GM21737 (cell line): ENCODE measurements around the gene PNKP.

Experiments used
- ATAC-seq: cut with Tn5 transposase; IDR thresholded peaks from one replicate; pipeline ENCODE4 v1.9.1; 2021; ENCODE audit warnings: mild to moderate bottlenecking, moderate library complexity; ENCODE audit not compliant: unreplicated experiment

Gene PNKP

DNA sequence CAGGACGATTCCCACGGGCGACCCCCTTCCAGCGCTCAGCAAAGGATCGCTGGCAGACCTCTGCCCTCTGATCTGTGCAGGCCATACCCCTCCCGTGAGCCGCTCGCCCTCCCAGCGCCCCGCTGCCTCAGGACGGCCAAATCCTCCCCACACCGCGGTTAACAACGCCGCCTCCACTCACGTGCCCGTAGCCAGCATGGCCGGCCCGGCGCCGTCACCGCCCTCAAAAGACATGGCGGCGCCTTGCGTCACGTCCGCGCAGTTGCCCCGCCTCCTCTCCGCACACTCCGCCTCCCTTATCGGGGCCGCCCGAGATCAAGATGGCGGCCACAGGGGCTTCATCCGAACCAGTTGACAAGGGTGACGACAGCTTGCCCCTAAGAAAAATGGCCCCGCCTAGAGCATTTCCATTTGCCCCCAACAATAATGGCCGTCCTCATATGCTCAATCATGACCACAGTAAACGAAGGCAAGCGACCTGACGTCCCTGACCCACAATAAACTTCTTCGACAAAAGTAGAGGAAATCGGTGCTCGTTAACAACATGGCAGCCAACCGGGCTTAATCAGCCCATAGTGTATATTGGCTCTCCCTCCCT, 9.1 kb upstream of the PNKP start:
- peak; percentile 40 for ATAC-seq

DNA sequence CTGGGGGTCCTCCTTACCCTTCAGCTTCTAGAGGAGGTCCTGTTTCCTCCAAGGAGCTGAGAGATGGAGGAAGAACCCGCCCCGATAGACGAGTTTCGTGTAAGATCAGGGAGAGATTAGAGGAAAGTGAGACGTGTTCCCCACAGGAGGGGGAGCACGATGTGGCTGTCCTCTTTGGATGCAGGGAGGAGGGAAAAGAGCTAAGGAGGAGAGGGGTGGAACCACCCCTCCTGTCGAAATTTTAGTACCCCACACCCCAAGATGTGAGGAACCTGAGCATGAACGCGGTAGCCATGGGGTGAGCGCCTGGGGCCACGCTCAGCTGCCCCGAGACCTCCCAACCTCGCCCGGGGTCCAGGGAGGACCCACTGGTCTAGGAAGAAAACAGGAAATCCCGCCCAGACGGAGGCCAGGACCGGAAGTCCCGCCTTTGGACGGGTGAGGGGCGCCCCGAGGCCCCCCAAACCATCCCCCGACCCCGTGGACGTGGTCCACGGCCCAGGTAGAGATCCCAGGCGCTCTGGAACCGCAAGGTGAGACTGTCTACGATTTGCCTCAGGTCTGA, 8.6 kb upstream of the PNKP start:
- ATAC-seq: no peak

- no peak for ATAC-seq
These were observed 7.8 kb upstream of the PNKP start for GRCh38 chr19:49875177-49875576.

DNA sequence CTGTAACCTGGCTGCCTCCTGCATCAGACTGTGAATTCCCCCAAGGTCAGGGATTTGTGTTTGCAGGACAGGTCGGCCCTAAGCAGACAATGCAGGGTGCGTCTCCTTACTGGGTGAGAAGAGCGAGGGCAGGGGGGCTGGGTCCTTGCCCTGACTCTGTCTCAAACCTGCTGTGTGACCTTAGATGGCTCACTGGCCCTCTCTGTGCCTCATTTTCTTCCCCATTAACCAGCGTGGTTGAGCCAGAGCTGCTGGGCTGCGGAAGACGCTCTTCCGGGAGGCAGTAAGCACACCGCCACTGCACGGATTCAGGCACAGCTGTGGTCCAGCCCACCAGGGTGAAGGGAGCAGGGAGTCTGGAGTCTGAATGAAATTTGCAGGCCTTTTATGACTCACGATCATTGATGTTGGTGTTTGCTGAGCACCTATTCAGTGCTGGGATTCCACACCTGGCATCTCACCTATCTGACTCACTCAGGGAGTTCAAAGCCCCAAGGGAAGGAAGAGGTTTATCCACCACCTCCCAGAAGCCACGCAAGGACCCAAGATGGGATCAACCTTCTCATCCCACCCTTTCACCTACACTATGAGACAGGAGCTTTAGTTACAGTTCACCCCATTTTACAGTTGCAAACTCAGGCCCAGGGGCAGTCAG, 7.3 kb upstream of the PNKP start:
- no peak for ATAC-seq

GRCh38 chr19:49873834-49874233, 6.5 kb upstream of the PNKP start:
- ATAC-seq: no peak

- no peak for ATAC-seq
These were observed 5.7 kb upstream of the PNKP start for GRCh38 chr19:49873129-49873521.

DNA sequence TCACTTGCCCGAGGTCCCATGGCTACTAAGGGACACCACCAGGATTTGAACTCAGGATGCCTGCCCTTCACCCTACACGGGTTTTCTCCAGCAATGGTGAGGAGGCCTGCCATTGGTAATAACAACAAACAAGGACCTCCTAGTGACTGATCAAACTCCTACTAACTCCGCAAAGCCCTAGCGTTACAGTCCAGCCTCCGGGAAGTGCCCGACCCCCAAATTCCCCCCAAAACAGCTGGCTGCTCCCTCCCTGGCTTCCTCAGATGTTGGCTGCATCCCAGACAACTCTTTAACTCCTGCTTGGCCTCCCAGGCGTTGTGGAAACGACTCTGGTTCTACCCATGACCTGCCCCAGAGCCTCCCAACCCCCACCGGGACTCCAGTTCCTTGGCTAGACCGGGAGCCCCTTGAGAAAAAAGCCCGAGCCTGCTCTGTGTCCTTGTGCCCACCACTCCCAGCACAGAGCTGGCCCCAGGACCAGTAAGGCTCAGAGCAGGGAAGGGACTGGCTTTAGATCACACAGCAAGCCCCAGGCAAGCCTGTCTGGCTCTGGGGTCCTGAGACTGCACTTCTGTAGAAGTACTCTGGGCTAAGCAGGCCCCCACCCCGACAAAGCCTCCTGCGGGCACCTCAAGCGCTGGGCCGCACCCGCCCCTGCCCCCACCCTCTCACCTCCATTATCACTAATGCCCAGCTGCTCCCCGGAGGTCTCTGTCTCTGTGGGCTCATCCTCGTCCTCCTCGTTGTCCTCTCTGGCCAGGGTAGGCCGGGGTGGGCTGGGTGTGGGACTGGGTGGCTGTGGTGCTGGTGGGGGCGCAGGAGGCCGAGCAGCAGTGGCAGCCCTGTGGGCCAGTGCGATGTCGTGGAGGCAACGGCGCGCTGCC, 5.1 kb upstream of the PNKP start:
- ATAC-seq: no peak

DNA sequence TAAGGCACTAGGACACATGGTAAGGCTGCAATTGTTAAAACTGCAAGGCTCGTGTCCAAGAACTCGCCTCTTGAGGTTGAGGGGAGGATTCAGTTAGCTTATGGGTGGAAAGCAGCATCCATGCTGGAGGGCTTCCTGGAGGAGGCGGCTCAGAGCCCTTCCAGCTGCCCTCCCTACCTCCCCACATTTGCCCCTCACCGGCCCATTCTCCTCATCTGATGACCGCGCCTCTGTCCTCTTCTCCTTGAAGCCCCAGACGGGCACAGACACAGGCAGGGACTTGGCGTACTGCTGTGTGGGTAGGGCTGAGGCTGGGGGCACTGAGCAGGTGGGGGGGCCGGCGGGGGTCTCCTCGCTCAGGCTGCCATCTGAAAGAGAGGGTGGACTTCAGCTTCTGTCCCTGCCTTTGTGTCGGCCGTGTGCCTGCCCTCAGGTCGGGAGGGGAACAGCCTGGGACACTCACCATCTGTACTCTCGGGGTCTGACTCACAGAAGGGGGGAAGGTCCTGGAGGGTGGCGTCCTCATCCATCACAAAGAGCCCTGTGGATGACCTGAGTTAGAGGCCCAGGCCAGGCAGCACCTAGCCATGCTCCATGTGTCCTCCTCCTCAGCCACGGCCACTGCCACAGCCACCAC, 4.1 kb upstream of the PNKP start:
- ATAC-seq: no peak

GRCh38 chr19:49870309-49870901, 3.0 kb upstream of the PNKP start:
- no peak for ATAC-seq

- ATAC-seq: peak; percentile 58
These were observed 2.3 kb upstream of the PNKP start for GRCh38 chr19:49869484-49870308.

- ATAC-seq: peak; percentile 12
These were observed 1.7 kb upstream of the PNKP start for GRCh38 chr19:49869009-49869483.

GRCh38 chr19:49864890-49865289, 2.5 kb downstream of the PNKP start:
- no peak for ATAC-seq

DNA sequence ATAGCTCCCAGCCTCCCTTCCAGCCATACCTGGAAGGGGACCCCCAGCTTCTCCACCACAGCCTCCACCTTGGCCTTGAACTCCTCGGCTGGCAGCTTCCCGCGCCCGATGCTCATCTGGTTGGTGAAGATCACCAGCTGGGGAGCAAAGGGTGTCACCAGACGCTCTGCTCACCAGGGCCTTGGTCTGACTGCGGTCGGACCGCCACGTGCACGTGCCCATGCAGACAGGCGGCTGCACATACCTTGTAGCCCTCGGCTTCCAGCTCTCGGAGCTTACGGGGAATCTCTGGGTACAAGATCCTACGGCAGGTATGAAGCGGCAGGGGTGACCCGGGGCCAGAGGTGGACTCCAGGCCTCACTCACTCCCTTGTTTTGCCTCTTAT, 3.4 kb downstream of the PNKP start:
- ATAC-seq: no peak

DNA sequence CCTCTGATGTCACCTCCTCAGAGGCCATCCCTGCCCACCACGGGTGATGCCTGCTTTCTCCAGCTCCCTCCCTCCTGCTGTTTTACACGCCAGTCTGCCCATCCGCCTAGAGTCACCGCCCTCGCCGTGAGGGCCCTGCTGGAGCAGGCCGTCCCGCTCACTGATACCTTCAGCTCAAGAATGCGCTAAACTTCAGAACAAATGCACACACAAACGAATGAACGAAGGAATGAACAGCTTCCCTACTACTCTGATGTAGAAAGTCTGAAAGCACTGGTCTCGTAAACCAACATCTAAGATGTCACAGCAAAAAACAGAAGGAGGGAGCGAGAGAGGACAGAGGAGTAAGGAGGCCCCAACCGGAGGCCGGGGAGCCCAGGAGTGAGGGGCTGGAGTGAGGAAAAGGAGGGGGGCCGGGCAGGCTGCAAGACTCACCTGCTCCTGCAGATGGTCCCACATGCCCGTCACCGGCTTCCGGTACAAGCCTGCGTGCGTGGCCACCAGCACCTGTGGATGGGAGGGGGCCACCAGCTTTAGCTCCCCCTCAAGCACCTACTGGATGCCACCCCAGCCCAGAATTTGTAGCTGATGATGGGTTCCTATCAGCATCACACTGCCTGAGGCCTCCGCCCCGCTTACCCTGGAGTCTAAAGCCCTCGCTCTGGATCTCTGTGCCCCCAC, 4.0 kb downstream of the PNKP start:
- ATAC-seq: no peak

DNA sequence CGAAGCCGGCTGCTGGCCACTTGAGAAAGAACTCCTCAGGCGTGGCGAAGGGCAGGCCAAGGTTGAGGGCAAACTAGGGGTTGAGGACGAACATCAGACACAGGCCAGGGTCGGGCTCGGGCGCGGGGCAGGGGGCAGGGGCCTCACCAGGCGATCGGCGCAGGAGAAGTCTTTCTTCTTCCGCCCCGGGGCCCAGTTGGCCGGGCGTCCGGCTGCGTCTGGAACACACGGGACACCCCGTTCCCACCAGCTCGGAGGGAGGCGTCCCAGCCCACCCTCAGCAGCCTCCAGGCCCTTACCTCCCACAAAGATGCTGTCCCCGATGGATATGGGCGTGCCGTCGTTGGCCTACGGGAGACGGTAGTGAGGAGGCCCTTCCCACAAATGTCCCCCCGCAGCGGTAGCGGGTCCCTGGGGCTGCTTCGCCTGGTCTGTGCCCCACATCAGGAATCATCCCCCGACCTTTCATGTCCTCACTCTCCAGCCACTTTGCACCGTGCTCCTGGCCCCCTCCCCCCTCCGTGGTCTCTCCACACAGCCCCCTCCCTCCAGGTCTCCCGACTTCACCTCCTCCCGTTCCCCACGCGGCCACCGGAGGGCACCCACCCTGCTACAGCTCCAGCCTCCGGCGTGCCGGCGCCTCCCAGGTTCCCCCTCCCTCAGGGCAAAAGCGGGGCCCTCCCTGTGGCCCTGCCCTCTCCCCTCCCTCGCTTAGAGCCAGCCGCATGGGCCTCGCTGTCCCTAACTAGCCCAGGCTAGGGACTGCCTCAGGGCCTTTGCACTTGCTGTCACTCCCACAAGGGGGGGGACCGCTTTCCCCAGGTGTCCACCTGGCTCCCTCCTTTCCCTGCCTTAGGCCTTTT, 4.8 kb downstream of the PNKP start:
- ATAC-seq: no peak

DNA sequence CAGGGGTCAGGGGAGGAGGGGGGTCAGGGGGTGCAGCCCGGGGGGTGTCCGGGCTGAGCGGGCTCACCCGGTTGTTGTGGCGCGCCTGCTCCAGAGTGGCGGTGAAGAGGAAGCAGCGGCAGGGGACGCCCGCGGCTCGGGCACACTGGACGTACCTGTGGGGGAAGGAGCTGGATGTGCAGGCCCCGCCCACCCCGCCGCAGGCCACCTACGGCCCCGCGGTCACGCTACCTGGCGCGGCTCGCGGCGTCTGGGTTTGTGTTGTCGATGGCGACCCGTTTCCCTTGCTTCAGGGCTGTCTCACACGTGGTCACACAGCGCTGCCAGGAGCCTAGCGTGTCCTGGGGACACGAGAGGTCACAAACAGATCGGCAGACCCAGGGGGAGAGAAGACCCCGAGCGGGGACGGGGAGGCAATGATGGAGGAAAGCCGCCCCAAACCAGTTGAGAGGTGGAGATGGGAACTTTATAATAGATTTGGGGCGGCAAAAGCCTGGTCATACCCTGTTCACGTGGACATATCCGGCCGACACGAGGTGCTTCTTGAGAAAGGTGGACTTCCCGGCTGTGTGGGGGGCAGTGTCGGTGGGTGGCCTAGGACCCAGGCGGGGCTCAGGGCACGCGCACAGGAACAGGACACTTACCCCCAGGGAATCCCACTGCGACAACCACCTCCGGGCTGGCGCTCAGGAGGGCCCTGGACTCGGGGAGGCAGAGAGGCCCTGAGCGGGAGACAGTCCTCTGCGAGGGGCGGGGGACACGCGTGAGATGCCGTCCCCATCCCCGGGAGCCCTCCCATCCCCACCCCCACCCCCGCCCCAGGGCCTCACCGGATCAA, 5.6 kb downstream of the PNKP start:
- ATAC-seq: no peak

GRCh38 chr19:49861107-49861506, 6.3 kb downstream of the PNKP start:
- no peak for ATAC-seq
